Parathyroid adenoma (tissue), 2 donors: ENCODE measurements around the gene HK3.
A peak's percentile ranks its signal among the peaks of the same experiment; 100 is the strongest.

Experiments
- H2AFZ ChIP-seq: fragments of 300-600 bp; sonication (generic); one replicate; pipeline ENCODE4 v1.7.0; 2017; ENCODE audit warnings: antibody characterized with exemption, mild to moderate bottlenecking
- H3K27ac ChIP-seq: fragments of 300-600 bp; sonication (generic); one replicate; pipeline ENCODE4 v1.7.0; 2017
- H3K27me3 ChIP-seq: fragments of 300-600 bp; sonication (generic); one replicate; pipeline ENCODE4 v1.7.0; 2017; ENCODE audit warnings: low read length; ENCODE audit not compliant: control insufficient read depth, insufficient read depth
- H3K36me3 ChIP-seq: fragments of 300-600 bp; sonication (generic); one replicate; pipeline ENCODE4 v1.7.0; 2017; ENCODE audit warnings: low read length; ENCODE audit not compliant: control insufficient read depth, insufficient read depth
- H3K4me1 ChIP-seq: fragments of 300-600 bp; sonication (generic); one replicate; pipeline ENCODE4 v1.7.0; 2017; ENCODE audit warnings: control low read depth
- H3K4me2 ChIP-seq: fragments of 300-600 bp; sonication (generic); one replicate; pipeline ENCODE4 v1.7.0; 2017; ENCODE audit warnings: low read length
- H3K4me3 ChIP-seq: fragments of 300-600 bp; sonication (generic); one replicate; pipeline ENCODE4 v1.7.0; 2017; ENCODE audit warnings: low read depth, low read length
- H3K79me2 ChIP-seq: fragments of 300-600 bp; sonication (generic); one replicate; pipeline ENCODE4 v1.7.0; 2017; ENCODE audit warnings: control low read depth
- H3K9ac ChIP-seq: fragments of 300-600 bp; sonication (generic); one replicate; pipeline ENCODE4 v1.7.0; 2017; ENCODE audit warnings: mild to moderate bottlenecking
- H3K9me3 ChIP-seq: fragments of 300-600 bp; sonication (generic); one replicate; pipeline ENCODE4 v1.7.0; 2017; ENCODE audit warnings: low read length; ENCODE audit not compliant: control insufficient read depth
- TF ChIP-seq, protein P1 (sequence below): fragments of 300-600 bp; sonication (generic); IDR thresholded peaks from one replicate; pipeline ENCODE4 v1.7.0; 2017; ENCODE audit warnings: antibody characterized with exemption, mild to moderate bottlenecking
- donor health status: primary hyperparathyroidism.

The HK3 gene

DNA sequence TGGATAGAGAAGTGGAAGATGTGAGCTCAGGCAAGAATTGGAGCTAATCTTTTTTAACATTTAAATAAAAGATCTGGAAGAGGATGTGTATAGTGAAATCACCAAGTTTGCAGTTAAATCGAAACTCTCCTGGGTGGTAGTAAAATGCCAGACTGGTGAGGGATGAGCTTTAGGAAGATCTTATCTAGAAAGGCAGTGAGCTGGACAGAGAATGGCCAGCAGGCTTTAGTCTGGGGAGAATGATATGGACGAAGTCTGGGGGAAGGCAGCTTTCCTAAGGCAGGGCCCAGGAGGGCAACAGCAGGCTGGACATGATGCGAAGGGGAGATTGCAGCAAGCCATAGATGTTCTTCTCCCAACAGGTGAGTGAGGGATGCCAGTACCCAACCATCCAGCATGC lies 63.2 kb downstream of the HK3 start:
- Histone ChIP-seq H3K36me3 (no peaks in the 10 kb centered on the region), H3K79me2 (peaks cover 7% of the 10 kb centered on the region), H3K4me3 (no peak overlapping the region), H3K9me3 (no peaks in the 10 kb centered on the region), H3K27ac (peak overlapping the region; percentile 94), H3K9ac (no peak overlapping the region), H3K4me1 (peaks cover 71% of the 10 kb centered on the region), H3K27me3 (no peaks in the 10 kb centered on the region), H2AFZ (no peak overlapping the region), H3K4me2 (no peak overlapping the region)
- TF ChIP-seq, protein P1, sequence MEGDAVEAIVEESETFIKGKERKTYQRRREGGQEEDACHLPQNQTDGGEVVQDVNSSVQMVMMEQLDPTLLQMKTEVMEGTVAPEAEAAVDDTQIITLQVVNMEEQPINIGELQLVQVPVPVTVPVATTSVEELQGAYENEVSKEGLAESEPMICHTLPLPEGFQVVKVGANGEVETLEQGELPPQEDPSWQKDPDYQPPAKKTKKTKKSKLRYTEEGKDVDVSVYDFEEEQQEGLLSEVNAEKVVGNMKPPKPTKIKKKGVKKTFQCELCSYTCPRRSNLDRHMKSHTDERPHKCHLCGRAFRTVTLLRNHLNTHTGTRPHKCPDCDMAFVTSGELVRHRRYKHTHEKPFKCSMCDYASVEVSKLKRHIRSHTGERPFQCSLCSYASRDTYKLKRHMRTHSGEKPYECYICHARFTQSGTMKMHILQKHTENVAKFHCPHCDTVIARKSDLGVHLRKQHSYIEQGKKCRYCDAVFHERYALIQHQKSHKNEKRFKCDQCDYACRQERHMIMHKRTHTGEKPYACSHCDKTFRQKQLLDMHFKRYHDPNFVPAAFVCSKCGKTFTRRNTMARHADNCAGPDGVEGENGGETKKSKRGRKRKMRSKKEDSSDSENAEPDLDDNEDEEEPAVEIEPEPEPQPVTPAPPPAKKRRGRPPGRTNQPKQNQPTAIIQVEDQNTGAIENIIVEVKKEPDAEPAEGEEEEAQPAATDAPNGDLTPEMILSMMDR, result no peak

DNA sequence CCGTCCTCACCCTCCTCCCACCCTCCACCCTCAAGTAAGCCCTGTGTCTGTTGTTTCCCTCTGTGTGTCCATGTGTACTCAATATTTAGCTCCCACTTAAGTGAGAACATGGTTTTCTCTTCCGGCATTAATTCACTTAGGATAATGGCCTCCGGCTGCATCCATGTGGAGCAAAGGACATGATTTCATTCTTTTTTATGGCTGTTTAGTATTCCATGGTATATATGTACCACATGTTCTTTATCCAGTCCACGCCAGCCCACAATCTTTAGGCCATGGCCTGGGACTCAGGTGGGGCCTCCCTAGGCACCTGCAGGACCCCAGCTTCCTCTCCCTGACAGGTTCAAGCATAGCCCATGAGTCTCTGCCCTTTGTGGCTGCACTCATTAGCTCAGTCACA lies 65.9 kb downstream of the HK3 start:
- Histone ChIP-seq H3K4me2 (no peak overlapping the region), H3K27me3 (no peaks in the 10 kb centered on the region), H3K36me3 (no peaks in the 10 kb centered on the region), H3K79me2 (peaks cover 8% of the 10 kb centered on the region), H3K9ac (no peak overlapping the region), H3K4me3 (no peak overlapping the region), H3K27ac (no peak overlapping the region), H2AFZ (no peak overlapping the region), H3K4me1 (peaks cover 48% of the 10 kb centered on the region), H3K9me3 (no peaks in the 10 kb centered on the region)
- TF ChIP-seq, protein P1, result no peak

DNA sequence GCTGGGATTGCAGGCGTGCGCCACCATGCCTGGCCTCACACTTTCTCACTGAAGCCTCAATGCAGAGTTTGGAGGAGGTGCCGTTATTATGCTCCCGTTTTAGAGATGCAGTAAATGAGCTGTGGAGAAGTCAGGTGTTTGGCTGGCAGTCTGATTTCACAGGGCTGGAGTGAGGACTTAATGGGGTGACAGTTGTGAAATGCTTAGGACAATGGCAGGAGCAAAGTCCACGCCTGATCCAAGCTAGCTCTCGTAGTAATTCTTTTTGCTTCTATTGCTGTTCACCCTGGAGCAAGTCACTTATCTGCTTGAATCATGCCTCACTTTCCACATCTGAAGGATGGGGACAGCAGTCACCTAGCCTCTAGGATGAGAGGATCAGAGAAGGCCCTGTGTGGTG lies 67.0 kb downstream of the HK3 start:
- Histone ChIP-seq H3K79me2 (peaks cover 8% of the 10 kb centered on the region), H3K27ac (no peak overlapping the region), H3K4me3 (no peak overlapping the region), H3K4me1 (peaks cover 37% of the 10 kb centered on the region), H3K36me3 (no peaks in the 10 kb centered on the region), H3K4me2 (no peak overlapping the region), H3K9ac (no peak overlapping the region), H2AFZ (no peak overlapping the region), H3K9me3 (no peaks in the 10 kb centered on the region), H3K27me3 (no peaks in the 10 kb centered on the region)
- TF ChIP-seq, protein P1, result no peak

DNA sequence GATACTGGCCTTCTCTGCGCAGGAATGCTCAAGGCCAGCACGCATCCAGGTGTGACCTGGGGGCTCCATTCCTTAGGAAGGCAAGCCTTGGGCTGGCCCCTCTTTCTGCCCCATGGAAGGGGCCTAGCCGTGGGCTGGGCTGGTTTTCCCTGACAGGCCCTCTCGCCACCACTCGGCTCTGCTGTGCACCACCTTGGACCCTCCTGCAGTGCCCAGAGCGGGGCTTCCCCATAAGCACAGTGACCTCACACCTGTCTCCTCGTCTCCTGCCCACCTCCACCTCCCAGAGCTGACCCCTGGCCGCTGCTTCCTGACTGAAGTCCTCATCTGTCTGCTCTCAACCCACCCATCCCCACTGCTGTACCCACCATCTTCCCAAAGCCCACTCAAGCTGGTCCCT lies 67.7 kb downstream of the HK3 start:
- no peaks in the 10 kb centered on the region for H3K27me3 ChIP-seq
- no peaks in the 10 kb centered on the region for H3K36me3 ChIP-seq
- peaks cover 30% of the 10 kb centered on the region for H3K4me1 ChIP-seq
- H3K9me3 ChIP-seq, result no peaks in the 10 kb centered on the region
- H3K9ac ChIP-seq, result no peak overlapping the region
- TF ChIP-seq, protein P1, result no peak
- H2AFZ ChIP-seq, result no peak overlapping the region
- H3K4me3 ChIP-seq, result no peak overlapping the region
- no peak overlapping the region for H3K27ac ChIP-seq
- H3K79me2 ChIP-seq, result peaks cover 8% of the 10 kb centered on the region
- no peak overlapping the region for H3K4me2 ChIP-seq

DNA sequence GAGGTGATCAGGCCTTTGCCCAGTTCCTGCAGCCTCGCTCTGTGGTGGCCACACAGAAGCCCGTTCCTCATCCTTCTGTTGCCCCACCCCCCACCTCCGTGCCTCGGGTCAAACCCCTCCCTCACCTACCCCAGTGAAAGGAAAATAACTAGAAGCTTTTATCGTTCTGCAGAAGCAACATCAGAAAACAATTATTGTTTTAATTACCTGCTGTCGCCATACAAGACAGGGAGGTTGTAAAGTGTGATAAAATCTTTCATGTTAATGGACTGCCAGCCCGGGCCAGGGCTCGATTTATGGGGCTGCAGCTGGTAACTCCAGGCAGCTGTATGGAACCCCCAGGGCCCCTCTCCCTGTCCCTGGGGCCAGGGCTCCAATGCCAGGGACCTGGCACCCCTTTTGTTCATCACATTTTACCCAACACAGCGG lies 68.1 kb downstream of the HK3 start:
- no peak overlapping the region for H3K27ac ChIP-seq
- no peak overlapping the region for H3K4me3 ChIP-seq
- peaks cover 8% of the 10 kb centered on the region for H3K79me2 ChIP-seq
- no peaks in the 10 kb centered on the region for H3K27me3 ChIP-seq
- H3K9ac ChIP-seq, result no peak overlapping the region
- TF ChIP-seq, protein P1, result no peak
- no peaks in the 10 kb centered on the region for H3K9me3 ChIP-seq
- peaks cover 26% of the 10 kb centered on the region for H3K4me1 ChIP-seq
- H2AFZ ChIP-seq, result no peak overlapping the region
- H3K4me2 ChIP-seq, result no peak overlapping the region
- H3K36me3 ChIP-seq, result no peaks in the 10 kb centered on the region
